Esophagus squamous epithelium (tissue), 4 donors: Measurements from ENCODE around the gene KIZ.

ENCODE experiments used
- POLR2A ChIP-seq, 4 donors: fragments of 450-650 bp; IDR thresholded peaks; one replicate each; pipeline ENCODE4 v1.6.1; 2017; ENCODE audit warnings: antibody characterized with exemption in 4 of 4, mild to moderate bottlenecking in 4 of 4, moderate library complexity in 3 of 4
- TF ChIP-seq, protein P1 (sequence below), 6 experiments: fragments of 450-650 bp in 4 of 6; fragments of 200-600 bp in 2 of 6; sonication (generic) in 2 of 6; IDR thresholded peaks; one replicate each; pipeline ENCODE4 v1.5.1; 2016 to 2019; ENCODE audit warnings: antibody characterized with exemption in 6 of 6, mild to moderate bottlenecking in 4 of 6, moderate library complexity in 4 of 6

GRCh38 chr20:21156266-21156665 is 30.4 kb downstream of the KIZ start:
- TF ChIP-seq, protein P1, sequence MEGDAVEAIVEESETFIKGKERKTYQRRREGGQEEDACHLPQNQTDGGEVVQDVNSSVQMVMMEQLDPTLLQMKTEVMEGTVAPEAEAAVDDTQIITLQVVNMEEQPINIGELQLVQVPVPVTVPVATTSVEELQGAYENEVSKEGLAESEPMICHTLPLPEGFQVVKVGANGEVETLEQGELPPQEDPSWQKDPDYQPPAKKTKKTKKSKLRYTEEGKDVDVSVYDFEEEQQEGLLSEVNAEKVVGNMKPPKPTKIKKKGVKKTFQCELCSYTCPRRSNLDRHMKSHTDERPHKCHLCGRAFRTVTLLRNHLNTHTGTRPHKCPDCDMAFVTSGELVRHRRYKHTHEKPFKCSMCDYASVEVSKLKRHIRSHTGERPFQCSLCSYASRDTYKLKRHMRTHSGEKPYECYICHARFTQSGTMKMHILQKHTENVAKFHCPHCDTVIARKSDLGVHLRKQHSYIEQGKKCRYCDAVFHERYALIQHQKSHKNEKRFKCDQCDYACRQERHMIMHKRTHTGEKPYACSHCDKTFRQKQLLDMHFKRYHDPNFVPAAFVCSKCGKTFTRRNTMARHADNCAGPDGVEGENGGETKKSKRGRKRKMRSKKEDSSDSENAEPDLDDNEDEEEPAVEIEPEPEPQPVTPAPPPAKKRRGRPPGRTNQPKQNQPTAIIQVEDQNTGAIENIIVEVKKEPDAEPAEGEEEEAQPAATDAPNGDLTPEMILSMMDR (IDR thresholded peaks at IDR 0.05): no peak
- no peak for TF ChIP-seq POLR2A (IDR thresholded peaks at IDR 0.05)
